HEK293 (cell line): Measurements from ENCODE around the gene PRKG1.

Experiments used
- YY2 ChIP-seq: fragments of 450-650 bp; formaldehyde crosslinking; IDR thresholded peaks from 2 replicates; pipeline ENCODE4 v1.5.1; 2016; ENCODE audit warnings: missing biosample characterization, missing genetic modification characterization
- ZNF280D ChIP-seq: fragments of 450-650 bp; formaldehyde crosslinking; IDR thresholded peaks from 2 replicates; pipeline ENCODE4 v1.5.1; 2016; ENCODE audit warnings: missing biosample characterization, missing genetic modification characterization
- ZNF658 ChIP-seq: fragments of 450-650 bp; formaldehyde crosslinking; IDR thresholded peaks from 2 replicates; pipeline ENCODE4; 2016; ENCODE audit warnings: missing biosample characterization, missing genetic modification characterization

- TF ChIP-seq ZNF658 (tag by site-specific recombination) (no peak), YY2 (tag by site-specific recombination) (no peak), ZNF280D (no peak)
Observed at GRCh38 chr10:51235865-51236264, 161.6 kb downstream of the PRKG1 start.
